NCI-H2227 (cell line): ENCODE data around the gene GTF2IRD1.
A peak's percentile ranks its signal among the peaks of the same experiment; 100 is the strongest.
"Not testable (repeated sequence)": the region's sequence is repeated elsewhere in the genome, so short reads cannot be mapped to it uniquely, and the experiment has no call there.

Source experiments
- DNase-seq: peaks from one replicate; lab custom pipeline; 2025; ENCODE audit not compliant: unreplicated experiment; lab: John Stamatoyannopoulos, UW

GTF2IRD1 gene, protein sequence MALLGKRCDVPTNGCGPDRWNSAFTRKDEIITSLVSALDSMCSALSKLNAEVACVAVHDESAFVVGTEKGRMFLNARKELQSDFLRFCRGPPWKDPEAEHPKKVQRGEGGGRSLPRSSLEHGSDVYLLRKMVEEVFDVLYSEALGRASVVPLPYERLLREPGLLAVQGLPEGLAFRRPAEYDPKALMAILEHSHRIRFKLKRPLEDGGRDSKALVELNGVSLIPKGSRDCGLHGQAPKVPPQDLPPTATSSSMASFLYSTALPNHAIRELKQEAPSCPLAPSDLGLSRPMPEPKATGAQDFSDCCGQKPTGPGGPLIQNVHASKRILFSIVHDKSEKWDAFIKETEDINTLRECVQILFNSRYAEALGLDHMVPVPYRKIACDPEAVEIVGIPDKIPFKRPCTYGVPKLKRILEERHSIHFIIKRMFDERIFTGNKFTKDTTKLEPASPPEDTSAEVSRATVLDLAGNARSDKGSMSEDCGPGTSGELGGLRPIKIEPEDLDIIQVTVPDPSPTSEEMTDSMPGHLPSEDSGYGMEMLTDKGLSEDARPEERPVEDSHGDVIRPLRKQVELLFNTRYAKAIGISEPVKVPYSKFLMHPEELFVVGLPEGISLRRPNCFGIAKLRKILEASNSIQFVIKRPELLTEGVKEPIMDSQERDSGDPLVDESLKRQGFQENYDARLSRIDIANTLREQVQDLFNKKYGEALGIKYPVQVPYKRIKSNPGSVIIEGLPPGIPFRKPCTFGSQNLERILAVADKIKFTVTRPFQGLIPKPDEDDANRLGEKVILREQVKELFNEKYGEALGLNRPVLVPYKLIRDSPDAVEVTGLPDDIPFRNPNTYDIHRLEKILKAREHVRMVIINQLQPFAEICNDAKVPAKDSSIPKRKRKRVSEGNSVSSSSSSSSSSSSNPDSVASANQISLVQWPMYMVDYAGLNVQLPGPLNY

DNA sequence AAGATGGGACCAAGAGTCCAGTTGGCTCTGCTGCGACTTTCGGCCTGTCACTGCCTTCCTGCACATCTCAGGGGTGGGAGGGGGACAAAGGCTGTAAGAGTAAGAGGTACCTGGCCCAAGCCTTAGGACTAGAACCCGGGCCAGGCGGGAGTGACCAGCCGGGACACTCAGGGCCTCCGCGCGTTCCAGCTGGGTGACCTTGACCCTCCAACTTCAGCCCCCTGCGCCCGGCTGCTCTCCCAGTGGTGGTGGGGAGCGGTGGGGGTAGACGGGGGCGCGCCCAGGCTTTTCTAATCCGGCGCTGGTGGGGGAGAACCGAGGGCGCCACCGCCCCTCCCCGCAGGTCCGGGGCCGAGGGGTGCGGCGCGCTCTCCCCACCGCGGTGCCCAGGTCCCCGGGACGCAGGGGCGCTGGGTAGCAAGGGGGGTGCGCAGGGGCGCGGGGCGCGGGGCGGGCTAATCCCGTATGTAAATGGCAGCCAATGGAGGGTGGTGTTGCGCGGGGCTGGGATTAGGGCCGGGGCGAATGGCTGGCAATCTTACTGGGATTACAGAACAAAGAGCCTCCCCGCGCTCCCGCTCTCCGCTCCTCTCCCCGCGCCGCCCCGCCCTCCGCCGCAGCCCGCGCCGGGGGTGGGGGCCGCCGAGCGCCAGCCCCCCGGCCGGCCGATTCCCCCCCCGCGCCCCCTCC lies at the start of gene GTF2IRD1:
GTF2IRD1 (plus strand) TSS at position 585 of the 690 bp plus-strand sequence. CDS start 54,175 bp downstream, outside the sequence.
- peak; percentile 85 for DNase-seq

DNA sequence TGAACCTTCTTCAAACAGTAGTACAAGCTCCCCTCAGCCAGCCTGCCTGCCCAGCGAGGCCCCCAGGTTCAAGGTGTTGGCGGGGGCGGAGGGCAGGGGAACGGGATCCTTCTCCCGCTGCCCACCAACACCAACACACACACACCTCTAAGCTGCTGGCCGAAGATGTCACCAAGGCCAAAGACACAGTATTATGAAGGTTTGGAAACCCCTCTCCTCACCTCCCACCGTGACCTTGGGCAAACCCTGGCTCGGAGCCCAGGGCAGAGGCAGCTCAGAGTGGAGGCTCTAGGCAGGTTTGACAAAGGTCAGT lies 49.4 kb upstream of the GTF2IRD1 start:
- no peak for DNase-seq

DNA sequence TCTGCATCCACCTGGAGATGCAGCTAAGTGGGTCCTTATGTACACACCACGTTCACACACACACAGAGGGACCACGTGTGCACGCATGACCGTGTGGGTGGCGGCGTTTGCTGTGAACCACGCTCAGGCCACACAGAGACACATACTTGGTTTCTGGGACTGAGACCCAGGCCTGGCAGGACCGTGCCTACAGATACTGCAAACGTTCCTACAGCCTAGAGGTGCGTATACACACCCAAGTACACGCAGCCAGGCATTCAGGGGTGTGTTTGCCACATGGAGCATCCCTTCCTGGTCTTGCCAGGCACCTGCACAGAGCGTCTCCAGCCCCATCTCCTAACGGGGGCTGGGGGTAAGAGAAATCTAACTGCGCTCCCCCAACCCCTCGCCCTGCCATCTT lies 49.0 kb upstream of the GTF2IRD1 start:
- no peak for DNase-seq

DNA sequence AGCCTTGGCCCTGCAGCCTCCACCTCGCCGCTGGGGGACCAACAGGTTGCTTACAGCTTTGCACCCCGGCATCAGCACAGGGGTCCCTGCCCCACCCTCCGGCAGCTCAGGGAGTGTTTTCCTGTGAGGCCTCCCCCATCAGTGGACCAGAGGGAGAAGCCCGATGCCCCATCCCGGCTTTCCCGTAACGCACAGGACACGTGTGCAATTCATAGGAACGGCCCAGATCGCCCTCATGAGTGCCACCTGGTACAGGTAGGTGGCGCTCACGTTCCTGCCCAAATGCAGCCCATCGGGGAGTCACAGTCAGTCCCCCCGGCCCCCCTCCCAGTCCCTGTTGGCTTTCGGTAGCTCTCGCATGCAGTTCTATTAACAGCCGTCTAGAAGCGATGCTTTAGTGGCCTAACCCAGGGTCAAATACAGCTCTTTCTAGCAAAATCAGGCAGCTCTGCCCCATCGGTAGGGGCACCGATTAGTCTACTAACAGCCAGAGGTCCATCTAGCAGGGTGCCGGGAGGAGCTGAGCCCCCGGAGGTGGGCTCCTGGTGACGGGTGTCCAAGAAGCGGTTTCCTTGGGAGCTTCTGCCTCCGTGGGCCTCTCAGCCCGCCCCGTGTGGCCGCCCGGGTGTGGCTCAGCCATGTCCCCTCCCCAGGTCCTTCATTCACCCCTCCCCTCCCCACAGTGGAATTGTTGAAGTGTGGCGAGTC lies 48.4 kb upstream of the GTF2IRD1 start:
- peak; percentile 25 for DNase-seq

DNA sequence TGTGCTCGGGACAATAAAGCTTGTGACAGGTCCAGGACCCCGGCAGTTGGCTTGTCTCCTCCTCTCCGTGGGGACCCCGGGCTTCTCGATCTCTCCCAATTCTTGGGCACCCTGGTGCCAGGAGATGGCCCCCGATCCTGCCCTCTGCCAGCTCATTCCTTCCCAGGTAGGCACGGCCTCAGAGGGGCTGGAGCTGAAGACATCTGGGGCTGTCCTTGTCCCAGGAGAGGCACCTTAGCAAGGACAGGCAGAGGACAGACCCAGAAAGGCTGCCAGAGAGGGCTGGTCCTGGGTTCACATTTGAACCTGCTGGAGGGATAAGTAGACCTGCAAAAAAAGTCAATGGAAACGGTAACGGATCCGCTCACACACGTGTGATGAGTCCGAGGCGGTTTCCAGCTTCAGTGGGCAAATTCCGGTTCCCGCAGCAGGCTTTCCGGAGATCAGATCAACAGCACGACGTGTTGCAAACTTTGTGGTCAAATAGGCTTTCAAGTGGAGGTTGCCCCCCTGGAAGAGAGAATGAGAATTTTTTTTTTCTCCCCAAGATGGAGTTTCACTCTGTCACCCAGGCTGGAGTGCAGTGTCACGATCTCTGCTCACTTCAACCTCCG lies 47.7 kb upstream of the GTF2IRD1 start:
- DNase-seq: no peak

DNA sequence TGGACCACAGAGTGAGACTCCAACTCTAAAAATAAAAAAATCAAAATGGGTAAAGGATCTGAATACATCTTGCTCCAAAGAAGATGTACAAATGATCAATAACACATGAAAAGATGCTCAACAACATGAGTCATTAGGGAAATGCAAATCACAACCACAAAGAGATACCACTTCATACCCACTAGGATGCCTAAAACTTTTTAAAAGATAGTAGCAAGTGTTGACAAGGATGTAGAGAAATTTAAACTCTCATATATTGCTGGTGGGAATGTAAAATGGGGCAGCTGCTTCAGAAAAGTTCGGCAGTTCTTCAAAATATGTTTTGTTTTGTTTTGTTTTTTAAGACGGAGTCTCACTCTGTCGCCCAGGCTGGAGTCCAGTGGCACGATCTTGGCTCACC lies 45.7 kb upstream of the GTF2IRD1 start:
- DNase-seq: no peak

DNA sequence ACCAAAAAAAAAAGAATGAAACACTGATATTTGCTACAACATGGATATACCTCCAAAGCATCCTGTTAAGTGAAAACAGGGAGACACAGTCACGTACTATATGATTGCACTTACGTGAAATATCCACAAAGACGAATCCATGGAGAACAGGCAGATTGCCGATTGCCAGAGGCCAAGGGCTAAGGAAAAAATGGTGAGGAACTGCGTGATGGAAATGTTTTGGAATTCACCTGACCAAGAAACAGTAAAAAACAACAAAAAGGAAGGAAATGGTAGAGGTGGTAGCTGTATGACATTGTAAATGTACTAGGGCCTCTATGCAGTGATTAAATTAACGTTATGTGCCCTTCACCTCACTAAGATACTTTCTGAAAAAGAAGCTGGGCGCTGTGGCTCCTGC lies 44.1 kb upstream of the GTF2IRD1 start:
- DNase-seq: no peak

DNA sequence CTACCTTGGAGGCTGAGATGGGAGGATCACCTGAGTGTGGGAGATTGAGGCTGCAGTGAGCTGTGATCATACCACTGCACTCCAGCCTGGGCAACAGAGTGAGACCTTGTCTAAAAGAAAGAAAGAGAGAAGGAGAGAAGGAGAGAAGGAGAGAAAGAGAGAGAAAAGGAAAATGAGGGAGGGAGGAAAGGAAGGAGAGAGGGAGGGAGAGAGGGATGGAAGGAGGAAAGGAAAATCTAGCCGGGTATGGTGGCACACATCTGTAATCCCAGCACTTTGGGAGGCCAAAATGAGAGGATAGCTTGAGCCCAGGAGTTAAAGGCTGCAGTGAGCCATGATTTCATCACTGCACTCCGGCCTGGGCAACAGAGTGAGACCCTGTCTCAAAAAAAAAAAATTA lies 42.9 kb upstream of the GTF2IRD1 start:
- no peak for DNase-seq

DNA sequence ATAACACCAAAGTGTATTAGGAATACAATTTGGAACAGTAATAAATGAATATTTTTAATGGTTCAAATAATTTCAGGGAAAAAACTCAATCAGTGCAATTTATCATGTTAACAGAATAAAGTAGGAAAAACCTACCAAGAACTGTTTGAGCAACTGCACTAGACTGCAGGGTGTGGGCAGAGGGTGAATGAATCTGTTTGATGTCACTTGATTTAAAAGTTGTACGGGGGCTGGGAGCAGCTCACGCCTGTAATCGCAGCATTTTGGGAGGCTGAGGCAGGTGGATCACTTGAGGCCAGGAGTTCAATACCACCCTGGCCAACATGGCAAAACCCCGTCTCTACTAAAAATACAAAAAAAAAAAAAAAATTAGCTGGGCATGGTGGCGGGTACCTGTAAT lies 42.1 kb upstream of the GTF2IRD1 start:
- DNase-seq: not testable (repeated sequence)

DNA sequence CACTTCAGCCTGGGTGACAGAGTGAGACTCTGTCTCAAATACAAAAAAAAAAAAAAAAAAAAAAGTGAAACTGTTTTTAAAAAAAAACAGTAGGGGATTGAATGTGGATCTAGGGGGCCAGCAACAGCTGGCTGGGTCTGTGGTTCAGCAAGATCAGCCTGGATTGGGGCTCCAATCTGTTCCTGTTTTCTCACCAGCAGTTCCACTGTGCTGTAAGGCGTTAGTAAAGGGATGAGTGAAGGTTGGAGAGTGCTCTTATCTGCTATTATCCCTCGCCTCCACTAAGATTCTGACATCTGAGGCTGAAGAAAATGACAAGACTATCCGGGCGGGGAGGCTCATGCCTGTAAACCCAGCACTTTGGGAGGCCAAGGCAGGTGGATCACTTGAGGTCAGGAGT lies 41.6 kb upstream of the GTF2IRD1 start:
- peak; percentile 27 for DNase-seq

DNA sequence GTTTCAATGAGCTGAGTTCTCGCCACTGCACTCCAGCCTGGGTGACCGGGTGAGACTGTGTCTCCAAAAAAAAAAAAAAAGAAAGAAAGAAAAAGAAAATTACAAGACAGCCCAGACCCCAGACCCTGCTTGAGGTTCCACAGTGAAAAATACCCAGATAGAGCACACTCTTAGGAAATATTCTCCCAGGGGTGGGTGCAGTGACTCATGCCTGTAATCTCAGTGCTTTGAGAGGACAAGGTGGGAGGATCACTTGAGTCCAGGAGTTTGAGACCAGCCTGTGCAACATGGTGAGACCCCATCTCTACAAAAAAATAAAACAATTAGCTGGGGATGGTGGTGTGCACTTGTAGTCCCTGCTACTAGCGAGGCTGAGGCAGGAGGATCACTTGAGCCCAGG lies 41.1 kb upstream of the GTF2IRD1 start:
- DNase-seq: no peak

DNA sequence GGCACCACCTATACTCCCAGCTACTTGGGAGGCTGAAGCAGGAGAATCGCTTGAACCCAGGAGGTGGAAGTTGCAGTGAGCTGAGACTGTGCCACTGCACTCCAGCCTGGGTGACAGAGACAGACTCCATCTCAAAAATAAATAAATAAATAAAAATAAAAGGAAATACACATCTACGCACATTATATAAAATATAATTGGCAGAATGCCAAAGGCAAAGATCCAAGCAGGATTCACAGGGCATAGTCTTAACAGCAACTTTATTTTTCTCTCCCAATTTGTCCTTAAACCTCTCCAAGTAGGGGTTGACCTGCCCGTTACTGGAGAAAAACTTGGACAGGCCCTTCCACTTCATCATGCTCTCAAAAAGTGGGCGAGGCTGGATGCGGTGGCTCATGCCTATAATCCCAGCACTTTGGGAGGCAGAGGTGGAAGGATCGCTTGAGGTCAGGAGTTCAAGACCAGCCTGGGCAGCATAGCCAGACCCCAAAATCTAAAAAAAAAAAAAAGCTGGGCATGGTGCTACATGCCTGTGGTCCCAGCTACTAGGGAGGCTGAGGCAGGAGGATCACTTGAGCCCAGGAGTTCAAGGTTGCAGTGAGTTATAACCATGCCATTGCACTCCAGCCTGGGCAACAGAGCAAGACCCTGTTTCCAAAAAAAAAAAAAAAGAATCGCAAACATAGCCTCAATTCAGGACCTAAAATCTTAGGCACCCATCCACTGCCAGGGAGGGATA lies 38.9 kb upstream of the GTF2IRD1 start:
- not testable (repeated sequence) for DNase-seq

DNA sequence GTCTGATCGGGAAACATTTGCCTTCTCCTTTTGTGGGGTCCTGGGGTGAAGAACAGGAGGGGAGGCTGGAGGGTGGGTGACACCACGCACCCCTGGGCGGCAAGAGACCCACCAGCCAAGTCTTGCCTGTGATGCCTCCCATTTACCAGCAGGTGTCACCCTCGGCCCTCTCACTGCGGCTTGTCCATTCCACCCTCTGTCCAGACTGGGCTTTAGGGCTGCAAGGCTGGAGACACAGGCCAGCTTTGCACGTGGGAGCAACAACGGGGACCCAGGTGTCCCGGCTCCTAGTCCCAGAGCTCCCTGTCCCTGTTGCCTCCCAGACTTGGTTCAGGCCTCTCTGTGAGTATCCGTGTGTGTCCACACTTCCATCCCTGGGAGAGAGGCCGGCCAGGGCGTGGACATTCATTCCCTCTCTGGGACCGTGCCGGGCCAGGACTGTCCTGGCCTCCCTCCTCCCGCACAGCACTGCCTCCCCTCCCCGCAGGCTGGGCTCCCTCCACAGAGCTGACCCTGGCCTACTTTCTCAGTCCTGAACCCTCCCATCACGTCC lies 36.2 kb upstream of the GTF2IRD1 start:
- peak; percentile 83 for DNase-seq

DNA sequence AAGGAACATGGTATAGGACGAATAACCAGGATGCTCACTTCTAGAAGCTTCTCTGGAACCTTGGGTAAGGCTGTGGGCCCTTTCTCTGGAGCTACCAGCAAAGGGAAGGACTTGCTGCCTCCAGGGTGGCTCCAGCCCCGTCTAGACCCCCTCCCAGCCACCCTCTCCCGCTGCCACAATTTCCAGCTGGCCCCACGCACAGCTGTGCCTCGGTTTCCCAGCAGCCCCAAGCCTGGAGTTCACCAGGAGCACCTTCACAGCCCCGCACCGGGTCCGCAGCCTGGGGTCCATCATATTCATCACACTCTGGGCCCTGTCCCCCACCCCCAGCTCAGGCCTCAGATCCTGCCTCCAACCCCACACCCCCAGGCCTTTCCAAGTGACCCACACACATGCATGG lies 35.6 kb upstream of the GTF2IRD1 start:
- no peak for DNase-seq

DNA sequence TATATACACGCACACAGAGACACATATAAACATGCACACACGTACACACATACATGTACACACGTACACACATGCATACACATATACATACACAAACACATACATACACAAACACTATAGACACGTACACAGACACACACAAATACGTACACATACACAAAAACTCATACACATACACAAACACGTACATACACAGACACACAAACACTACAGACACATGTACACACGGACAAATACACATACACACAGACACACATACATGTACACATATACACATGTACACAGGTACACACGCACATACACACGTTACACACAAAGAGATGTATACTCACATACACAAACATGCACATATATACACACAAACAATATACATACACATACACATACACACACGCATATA lies 35.2 kb upstream of the GTF2IRD1 start:
- no peak for DNase-seq

DNA sequence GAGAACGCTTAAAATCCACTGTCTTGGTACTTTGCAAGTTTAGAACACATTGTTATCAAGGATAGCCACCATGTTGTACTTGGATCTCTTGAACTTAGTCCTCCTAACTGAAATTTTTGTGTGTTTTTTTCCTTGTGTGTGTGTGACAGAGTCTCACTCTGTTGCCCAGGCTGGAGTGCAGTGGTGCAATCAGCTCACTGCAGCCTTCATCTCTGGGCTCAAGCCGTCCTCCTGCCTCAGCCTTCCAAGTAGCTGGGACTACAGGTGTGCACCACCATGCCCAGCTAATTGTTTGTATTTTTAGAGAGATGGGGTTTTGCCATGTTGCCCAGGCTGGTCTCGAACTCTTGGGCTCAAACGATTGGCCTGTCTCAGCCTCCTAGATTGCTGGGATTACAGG lies 34.5 kb upstream of the GTF2IRD1 start:
- DNase-seq: not testable (repeated sequence)

DNA sequence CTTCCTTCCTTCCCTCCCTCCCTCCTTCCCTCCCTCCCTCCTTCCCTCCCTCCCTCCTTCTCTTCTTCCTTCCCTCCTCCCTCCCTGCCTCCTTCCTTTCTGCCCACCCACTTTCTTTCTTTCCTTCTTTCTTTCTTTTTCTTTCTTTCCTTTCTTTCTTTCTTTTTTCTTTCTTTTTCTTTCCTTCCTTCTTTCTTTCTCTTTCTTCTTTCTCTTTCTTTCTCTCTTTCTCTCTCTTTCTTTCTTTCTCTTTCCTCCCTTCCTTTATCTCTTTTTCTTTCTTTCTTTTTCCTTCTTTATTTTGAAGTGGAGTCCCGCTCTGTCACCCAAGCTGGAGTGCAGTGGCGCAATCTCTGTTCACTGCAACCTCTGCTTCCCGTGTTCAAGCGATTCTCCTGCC lies 33.7 kb upstream of the GTF2IRD1 start:
- DNase-seq: no peak

DNA sequence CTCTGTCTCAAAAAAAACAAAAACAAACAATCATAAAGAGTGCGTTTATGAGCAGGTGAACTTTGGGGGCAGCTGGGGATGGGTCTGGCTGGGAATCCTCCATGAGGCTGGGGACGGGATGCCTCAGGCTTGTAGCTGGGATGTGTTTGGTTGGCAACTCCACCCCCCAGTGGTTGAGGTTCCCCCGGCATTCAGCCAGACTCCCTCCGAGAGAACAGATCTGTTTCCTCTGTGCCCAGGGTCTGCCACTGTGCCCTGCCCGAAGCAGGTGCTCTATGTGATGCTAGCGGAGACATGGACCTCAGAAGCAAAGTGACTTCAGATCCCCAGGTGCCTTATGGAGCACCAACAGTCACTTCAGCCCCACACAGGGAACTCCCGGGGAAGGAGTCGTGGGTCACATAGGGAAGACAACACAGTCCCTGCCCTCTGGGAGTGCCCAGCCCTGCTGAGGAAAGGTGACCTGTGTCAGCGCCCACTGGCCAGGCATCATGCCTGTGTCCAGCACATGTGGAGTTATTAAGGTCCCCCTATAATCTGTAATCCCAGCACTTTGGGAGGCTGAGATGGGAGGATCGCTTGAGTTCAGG lies 29.3 kb upstream of the GTF2IRD1 start:
- no peak for DNase-seq

DNA sequence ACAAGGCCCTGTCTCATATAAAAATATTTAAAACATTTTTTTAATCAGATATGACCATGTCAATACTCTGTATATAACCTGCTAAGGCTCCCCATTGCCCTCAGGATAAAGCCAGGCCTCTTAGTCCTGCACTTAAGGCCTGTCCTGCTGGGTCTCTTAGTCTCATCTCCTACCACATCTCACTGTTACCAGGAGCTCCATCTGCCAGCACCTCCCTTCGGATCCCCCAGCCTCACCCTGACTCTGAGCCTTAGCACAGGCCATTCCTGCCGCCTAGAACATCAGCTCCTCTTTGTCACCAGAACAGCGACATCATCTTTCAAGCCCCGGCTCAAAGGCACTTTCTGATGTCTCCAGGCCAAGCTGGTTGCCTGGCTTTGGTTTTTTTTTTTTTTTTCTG lies 25.7 kb upstream of the GTF2IRD1 start:
- no peak for DNase-seq
